ENCODE results near the gene SLC5A6.

Gene SLC5A6

DNA sequence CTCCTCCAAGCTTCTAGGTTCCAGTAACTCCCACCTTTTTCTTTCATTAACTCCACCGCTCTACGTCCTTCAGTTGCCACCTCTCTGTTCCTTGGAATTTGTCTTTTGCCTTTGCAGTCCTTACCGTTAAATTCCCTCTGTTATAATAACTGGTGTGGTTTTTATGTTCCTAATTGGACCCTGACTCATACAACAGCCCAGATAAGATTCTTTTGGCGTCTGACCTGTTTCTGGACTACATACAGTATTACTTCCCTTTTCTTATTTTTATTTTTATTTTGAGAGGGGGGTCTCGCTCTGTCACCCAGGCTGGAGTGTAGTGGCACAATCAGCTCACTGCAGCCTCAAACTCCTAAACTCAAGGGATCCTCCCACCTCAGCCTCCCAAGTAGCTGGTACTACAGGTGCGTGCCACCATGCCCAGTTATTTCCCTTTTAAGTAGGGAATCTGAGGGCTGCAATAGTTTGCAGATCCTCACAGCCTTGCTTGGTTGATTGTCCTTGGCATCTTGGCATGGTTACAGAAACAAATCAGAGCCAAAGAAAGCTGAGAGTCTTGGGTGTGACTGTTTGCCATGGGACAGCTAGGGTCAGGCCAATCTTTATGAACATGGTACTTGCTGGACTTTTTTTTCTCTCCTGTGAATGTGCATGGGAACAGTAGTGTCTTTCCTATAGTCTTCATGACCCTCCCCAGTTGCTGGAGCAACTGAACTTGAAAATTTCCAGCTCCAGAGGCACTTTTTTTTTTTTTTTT, 41.3 kb downstream of the SLC5A6 start:
- no peak for DNase-seq

GRCh38 chr2:27164960-27165763, 46.9 kb downstream of the SLC5A6 start:
- DNase-seq: no peak

DNA sequence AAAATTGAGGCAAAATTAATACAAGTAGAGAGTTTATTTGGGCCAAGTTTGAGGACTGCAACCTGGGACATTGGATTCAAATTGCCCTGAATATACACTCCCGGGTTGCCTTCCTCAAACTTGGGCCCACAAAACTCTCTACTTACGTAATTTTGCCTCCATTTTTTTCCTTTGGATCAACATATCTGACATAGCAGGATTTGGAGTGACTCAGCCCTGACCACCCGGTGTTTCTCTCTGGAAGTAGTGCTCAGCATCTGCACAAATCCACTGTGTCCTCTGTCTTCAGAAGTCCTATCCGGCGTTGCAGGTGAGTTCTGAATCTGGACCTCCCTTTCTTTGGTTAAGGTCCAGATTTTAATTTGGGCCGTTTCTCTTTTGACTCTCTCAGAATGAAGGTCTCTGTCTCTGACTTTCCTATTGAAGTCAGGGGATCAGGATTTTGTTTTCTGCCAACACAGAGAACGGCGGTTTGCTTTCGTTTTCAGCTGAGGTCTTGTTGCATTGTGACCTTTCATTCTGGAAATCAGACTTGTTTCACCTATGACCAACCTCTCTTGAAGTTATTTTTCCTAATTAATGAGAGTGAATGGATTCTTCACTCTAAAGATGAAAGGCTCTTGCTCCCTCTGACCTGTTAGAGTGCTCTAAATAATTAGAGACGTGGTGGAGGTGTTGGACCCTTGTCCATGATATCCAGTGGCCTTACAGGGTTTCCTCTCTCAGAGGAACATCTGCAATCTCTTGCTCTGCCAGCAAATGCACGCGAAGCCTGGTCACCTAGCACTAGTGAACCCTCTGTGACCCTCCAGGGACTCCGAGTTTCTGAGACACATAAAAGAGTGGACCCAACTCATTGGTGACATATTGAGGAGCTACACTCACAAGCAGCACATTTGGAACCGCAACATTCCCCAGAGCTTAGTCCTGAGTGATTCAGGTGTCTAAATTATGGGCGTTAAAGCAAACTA, 49.6 kb downstream of the SLC5A6 start:
- no peak for DNase-seq

DNA sequence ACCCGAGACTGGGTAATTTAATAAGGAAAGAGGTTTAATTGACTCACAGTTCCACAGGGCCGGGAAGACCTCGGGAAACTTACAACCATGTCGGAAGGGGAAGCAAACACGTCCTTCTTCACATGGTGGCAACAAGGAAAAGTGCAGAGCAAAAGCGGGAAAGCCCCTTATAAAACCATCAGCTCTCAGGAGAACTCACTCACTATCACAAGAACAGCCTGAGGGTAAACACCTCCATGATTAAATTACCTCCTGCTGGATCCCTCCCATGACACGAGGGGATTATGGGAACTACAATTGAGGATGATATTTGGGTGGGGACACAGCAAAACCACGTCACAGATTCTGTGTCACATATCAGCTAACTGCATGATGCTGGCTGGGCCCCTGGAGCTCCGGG, 51.9 kb downstream of the SLC5A6 start:
- no peak for DNase-seq

DNA sequence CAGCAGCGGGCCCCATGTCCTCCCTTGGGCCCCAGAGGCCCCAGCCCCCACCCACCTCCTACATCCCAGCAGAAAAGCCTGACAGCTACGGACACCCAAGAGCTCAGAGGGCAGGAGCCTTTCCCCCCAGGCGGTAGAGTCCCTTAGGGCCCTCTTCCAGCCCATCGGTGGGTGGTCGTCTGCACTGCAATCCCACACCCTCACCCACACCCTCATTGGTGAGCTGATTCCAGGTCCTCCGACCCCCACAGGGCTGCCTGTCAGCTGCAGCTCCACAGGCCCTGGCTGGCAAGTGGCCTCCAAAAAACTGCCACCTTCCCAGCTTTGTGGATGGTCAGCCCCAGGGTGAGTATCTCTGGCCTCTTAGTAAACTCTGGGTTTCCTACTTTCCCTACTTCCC, 52.8 kb downstream of the SLC5A6 start:
- DNase-seq: no peak

DNA sequence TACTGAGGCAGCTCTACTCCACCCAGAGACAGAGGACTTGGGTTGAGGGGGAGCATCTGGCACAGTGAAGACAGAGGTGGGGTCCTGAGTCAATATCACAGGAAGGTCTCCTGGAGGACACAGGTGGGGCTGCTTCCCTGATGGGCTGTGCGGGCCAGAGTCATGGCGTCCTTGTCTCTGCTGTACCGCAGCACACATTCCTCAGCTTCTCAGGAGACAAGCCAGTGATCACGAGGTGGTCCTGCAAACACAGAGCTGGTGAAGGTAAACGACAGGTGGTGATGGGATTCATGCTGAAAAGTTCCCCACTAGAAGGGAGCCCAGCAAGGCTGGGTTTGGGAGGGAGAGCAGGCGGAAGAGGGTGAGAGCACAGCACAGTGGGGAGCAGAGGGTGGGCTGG, 53.6 kb downstream of the SLC5A6 start:
- no peak for DNase-seq

DNA sequence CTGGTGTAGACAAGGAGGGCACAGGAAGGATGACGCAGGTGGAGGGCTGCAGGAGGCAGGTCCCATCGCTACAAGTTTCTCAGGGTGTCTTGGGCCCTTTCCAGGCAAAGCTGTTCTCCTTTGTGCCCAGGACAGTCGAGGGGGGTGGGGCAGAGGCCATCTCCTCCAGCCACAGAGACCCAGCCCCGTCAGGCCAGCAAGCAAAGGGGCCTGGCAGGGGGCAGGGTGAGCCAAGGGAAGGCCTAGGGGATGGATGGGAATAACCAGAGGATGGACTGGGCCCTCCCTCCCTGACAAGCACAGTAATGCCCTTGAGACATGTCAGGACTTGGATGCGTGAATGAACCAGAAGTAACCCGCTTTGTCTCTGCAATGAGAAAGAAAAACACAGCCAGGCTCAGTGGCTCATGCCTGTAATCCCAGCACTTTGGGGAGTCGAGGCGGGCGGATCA, 57.0 kb downstream of the SLC5A6 start:
- no peak for DNase-seq

GRCh38 chr2:27154488-27154887, 57.6 kb downstream of the SLC5A6 start:
- no peak for DNase-seq

GRCh38 chr2:27152796-27153464, 59.1 kb downstream of the SLC5A6 start:
- DNase-seq: no peak

DNA sequence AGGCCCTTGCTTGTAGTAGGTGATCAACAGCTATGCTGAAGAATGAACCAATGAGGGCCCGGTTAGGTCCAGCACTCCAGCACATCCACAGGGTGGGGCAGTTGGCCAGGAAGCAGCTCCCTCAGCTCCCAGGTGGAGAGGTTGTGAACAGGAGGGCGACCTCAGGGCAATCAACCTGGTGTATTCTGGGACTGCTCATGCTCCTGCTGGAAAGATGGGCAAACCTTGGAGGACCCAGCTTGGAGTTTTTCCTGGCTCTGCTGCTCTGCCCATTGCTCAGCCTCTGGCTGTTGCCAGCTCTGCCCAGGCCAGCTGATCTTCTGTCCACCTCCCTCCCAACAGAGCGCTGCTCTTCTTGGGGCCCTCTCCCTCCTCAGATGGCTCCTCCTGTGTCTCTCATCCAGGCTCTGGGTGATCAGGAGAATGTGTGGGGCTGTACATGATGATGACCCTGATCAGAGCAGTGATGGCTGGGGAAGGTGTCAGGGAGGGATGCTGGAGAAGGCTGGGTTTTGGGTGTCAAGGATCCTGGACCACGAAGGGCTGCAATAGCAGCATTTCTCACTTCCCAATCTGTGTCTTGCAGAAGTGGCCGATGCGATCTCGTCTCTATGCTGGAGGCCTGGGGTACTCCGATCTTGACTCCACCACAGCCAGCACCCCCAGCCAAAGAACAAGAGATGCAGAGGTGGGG, 59.8 kb downstream of the SLC5A6 start:
- no peak for DNase-seq

DNA sequence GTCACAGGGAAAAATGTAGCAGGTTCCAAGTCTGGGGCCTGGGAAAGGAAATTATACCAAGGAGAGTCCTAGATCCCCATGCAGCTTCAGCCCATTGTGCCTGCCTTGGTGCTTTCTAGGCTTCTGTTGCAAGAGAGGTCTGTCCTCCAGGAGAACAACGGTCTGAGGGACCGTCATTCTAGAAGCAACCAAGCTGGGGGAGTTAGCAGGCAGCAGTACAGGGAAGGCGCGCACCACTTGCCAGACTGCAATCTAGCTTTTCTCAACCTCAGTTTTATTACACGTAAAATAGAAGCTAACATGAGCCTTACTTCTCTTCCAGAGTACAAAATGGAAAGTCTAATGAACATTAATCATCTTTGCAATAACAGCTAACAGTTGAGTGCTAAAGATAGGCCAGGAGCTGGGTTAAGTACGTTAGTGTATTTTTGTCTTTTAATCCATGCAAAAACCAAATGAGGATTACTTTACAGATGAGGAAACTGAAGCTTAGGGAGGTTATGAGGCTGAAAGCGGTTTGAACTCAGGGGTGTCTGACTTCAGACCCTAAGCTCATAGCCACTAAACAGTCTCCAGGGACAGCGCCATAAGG, 61.3 kb downstream of the SLC5A6 start:
- DNase-seq: no peak

Measured in activated CD4-positive, alpha-beta T cell treated with anti-CD3 and anti-CD28 coated beads, Interleukin-2, amount 50 U/mL, for 4 hours (primary cell).